HG03378 (cell line): ENCODE measurements around the gene ANO4.

ENCODE experiments used
- ATAC-seq: cut with Tn5 transposase; IDR thresholded peaks from one replicate; pipeline ENCODE4 v1.9.1; 2021; ENCODE audit warnings: mild to moderate bottlenecking, moderate library complexity; ENCODE audit not compliant: unreplicated experiment

ANO4 gene

GRCh38 chr12:100942984-100943749 lies 148.6 kb downstream of the ANO4 start:
- ATAC-seq: no peak

- no peak for ATAC-seq
Measured at GRCh38 chr12:100951756-100952155, 157.2 kb downstream of the ANO4 start.

GRCh38 chr12:100953217-100953616 lies 158.6 kb downstream of the ANO4 start:
- no peak for ATAC-seq

- no peak for ATAC-seq
Measured at GRCh38 chr12:100953677-100954076, 159.1 kb downstream of the ANO4 start.

- no peak for ATAC-seq
Measured at GRCh38 chr12:100954118-100954517, 159.5 kb downstream of the ANO4 start.

GRCh38 chr12:100955139-100955538 lies 160.6 kb downstream of the ANO4 start:
- ATAC-seq: no peak

GRCh38 chr12:100956311-100956852 lies 161.8 kb downstream of the ANO4 start:
- no peak for ATAC-seq

- ATAC-seq: no peak
Measured at GRCh38 chr12:100959481-100959880, 164.9 kb downstream of the ANO4 start.

GRCh38 chr12:100962086-100962712 lies 167.6 kb downstream of the ANO4 start:
- no peak for ATAC-seq

- no peak for ATAC-seq
Measured at GRCh38 chr12:100963381-100963780, 168.8 kb downstream of the ANO4 start.

- ATAC-seq: no peak
Measured at GRCh38 chr12:100964028-100964427, 169.5 kb downstream of the ANO4 start.

- no peak for ATAC-seq
Measured at GRCh38 chr12:100967189-100967588, 172.6 kb downstream of the ANO4 start.

GRCh38 chr12:100970894-100971293 lies 176.3 kb downstream of the ANO4 start:
- ATAC-seq: no peak

- no peak for ATAC-seq
Measured at GRCh38 chr12:100972121-100972520, 177.5 kb downstream of the ANO4 start.

- ATAC-seq: no peak
Measured at GRCh38 chr12:100974341-100974740, 179.8 kb downstream of the ANO4 start.

GRCh38 chr12:100974747-100975146 lies 180.2 kb downstream of the ANO4 start:
- no peak for ATAC-seq

GRCh38 chr12:100976735-100977134 lies 182.2 kb downstream of the ANO4 start:
- no peak for ATAC-seq

- no peak for ATAC-seq
Measured at GRCh38 chr12:100980856-100981255, 186.3 kb downstream of the ANO4 start.

- ATAC-seq: no peak
Measured at GRCh38 chr12:100982511-100983183, 188.1 kb downstream of the ANO4 start.

GRCh38 chr12:100984796-100985195 lies 190.2 kb downstream of the ANO4 start:
- no peak for ATAC-seq
